HepG2 (cell line): ENCODE data around the gene COMMD8. TPM values are rescaled to one million over a fixed set of nuclear protein-coding genes. Genes with fewer than 3 reads are reported as not detected.

ENCODE experiments used
- CREB3 ChIP-seq: sonication (generic); formaldehyde crosslinking; IDR thresholded peaks from 2 replicates; pipeline ENCODE4 v1.5.0; 2020; ENCODE audit warnings: missing genetic modification reagents
- ELF1 ChIP-seq: sonication (generic); formaldehyde crosslinking; IDR thresholded peaks from 2 replicates; pipeline ENCODE4 v1.4.0; 2020; ENCODE audit warnings: missing genetic modification reagents
- FOSL2 ChIP-seq: sonication (generic); formaldehyde crosslinking; IDR thresholded peaks from 2 replicates; pipeline ENCODE4 v1.4.0; 2020; ENCODE audit warnings: missing genetic modification reagents
- GPN1 ChIP-seq: sonication (generic); formaldehyde crosslinking; IDR thresholded peaks from 2 replicates; pipeline ENCODE4 v1.5.1; 2020; ENCODE audit warnings: missing genetic modification reagents, borderline replicate concordance
- KLF12 ChIP-seq: sonication (generic); formaldehyde crosslinking; IDR thresholded peaks from 2 replicates; pipeline ENCODE4 v1.4.0; 2020; ENCODE audit warnings: missing genetic modification reagents, borderline replicate concordance
- MTF2 ChIP-seq: sonication (generic); formaldehyde crosslinking; IDR thresholded peaks from 2 replicates; pipeline ENCODE4 v1.5.0; 2020; ENCODE audit warnings: missing genetic modification reagents, borderline replicate concordance
- MXD1 ChIP-seq: sonication (generic); formaldehyde crosslinking; IDR thresholded peaks from 2 replicates; pipeline ENCODE4 v1.4.0; 2020; ENCODE audit warnings: mild to moderate bottlenecking, missing genetic modification reagents
- NCOA5 ChIP-seq: sonication (generic); formaldehyde crosslinking; IDR thresholded peaks from 2 replicates; pipeline ENCODE4 v1.4.0; 2020; ENCODE audit warnings: missing genetic modification reagents
- PAX8 ChIP-seq: sonication (generic); formaldehyde crosslinking; IDR thresholded peaks from 2 replicates; pipeline ENCODE4 v1.8.0; 2022; ENCODE audit warnings: mild to moderate bottlenecking, missing genetic modification reagents, borderline replicate concordance
- RBFOX2 ChIP-seq: fragments of 200-400 bp; formaldehyde crosslinking; IDR thresholded peaks from 2 replicates; pipeline ENCODE4 v1.6.1; 2017; ENCODE audit warnings: low read depth, mild to moderate bottlenecking, low read length
- SMAD1 ChIP-seq: sonication (generic); formaldehyde crosslinking; IDR thresholded peaks from 2 replicates; pipeline ENCODE4 v1.4.0; 2020; ENCODE audit warnings: missing genetic modification reagents, low read depth, mild to moderate bottlenecking, borderline replicate concordance
- SP5 ChIP-seq: IDR thresholded peaks from 2 replicates; pipeline ENCODE4 v1.6.1; 2016; ENCODE audit warnings: low read depth, borderline replicate concordance
- SSRP1 ChIP-seq: IDR thresholded peaks from 2 replicates; pipeline ENCODE4 v1.6.1; 2016; ENCODE audit warnings: control low read depth
- TEAD2 ChIP-seq: sonication (generic); formaldehyde crosslinking; IDR thresholded peaks from 2 replicates; pipeline ENCODE4 v1.9.0; 2021; ENCODE audit warnings: missing genetic modification reagents
- ZIK1 ChIP-seq: sonication (generic); formaldehyde crosslinking; IDR thresholded peaks from 2 replicates; pipeline ENCODE4 v1.5.0; 2020; ENCODE audit warnings: mild to moderate bottlenecking, low read depth, missing genetic modification reagents, borderline replicate concordance
- ZNF383 ChIP-seq: sonication (generic); formaldehyde crosslinking; IDR thresholded peaks from 2 replicates; pipeline ENCODE4 v1.4.0; 2020; ENCODE audit warnings: missing genetic modification reagents, mild to moderate bottlenecking, borderline replicate concordance
- ZNF451 ChIP-seq: sonication (generic); formaldehyde crosslinking; IDR thresholded peaks from 2 replicates; pipeline ENCODE4 v1.5.0; 2020; ENCODE audit warnings: mild to moderate bottlenecking, missing genetic modification reagents
- ZNF572 ChIP-seq: sonication (generic); formaldehyde crosslinking; IDR thresholded peaks from 2 replicates; pipeline ENCODE4 v1.5.1; 2020; ENCODE audit warnings: mild to moderate bottlenecking, missing genetic modification reagents
- ZNF883 ChIP-seq: sonication (generic); formaldehyde crosslinking; IDR thresholded peaks from 2 replicates; pipeline ENCODE4 v1.5.1; 2020; ENCODE audit warnings: mild to moderate bottlenecking, missing genetic modification reagents; ENCODE audit errors: not compliant biosample characterization
- ZSCAN12 ChIP-seq: sonication (generic); formaldehyde crosslinking; IDR thresholded peaks from 2 replicates; pipeline ENCODE4 v1.9.0; 2021; ENCODE audit warnings: mild to moderate bottlenecking, missing genetic modification reagents
- polyA plus RNA-seq, 8 experiments: library from polyadenylated mRNA; depleted of rRNA in 3 of 8; stranded (reverse) in 7 of 8; unstranded in 1 of 8; fragments of >200 nt; fragmentation: Illumina TruSeq in 4 of 8; extraction: Trizol in 4 of 8; gene quantifications; 2 replicates each; pipeline versions ENCODE4 v1.2.1 to v1.2.3, GENCODE V29; 2011 to 2016; ENCODE audit warnings: low read depth in 4 of 8, missing spikeins in 1 of 8, mixed read lengths in 1 of 8; ENCODE audit not compliant: insufficient read depth in 1 of 8
- total RNA-seq, 5 experiments: library from RNA; depleted of rRNA; stranded (reverse); fragments of >200 nt; fragmentation: Illumina TruSeq; extraction: Trizol; gene quantifications; 2 replicates each; pipeline ENCODE4 v1.2.3, GENCODE V29; 2016; ENCODE audit warnings: low read depth in 1 of 5
- TF ChIP-seq, protein P1 (sequence below): sonication (generic); formaldehyde crosslinking; IDR thresholded peaks from 2 replicates; pipeline ENCODE4 v1.5.0; 2020; ENCODE audit warnings: missing genetic modification reagents
- TF ChIP-seq, protein P2 (sequence below): sonication (generic); formaldehyde crosslinking; IDR thresholded peaks from 2 replicates; pipeline ENCODE4 v1.4.0; 2020; ENCODE audit warnings: mild to moderate bottlenecking, low read depth, missing genetic modification reagents

COMMD8 gene
- total and polyA plus RNA-seq, 2 of the 13 experiments (the other 11 are each of a cell fraction or from before 2014, with no cell fraction given): 7.1 to 20.3 TPM

- TF ChIP-seq, protein P1, sequence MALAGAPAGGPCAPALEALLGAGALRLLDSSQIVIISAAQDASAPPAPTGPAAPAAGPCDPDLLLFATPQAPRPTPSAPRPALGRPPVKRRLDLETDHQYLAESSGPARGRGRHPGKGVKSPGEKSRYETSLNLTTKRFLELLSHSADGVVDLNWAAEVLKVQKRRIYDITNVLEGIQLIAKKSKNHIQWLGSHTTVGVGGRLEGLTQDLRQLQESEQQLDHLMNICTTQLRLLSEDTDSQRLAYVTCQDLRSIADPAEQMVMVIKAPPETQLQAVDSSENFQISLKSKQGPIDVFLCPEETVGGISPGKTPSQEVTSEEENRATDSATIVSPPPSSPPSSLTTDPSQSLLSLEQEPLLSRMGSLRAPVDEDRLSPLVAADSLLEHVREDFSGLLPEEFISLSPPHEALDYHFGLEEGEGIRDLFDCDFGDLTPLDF (CRISPR knock-in tag): no peak
- TF ChIP-seq FOSL2 (CRISPR knock-in tag) (0 out of 2 replicates have a peak, but pooled peaks have one; percentile 19), NCOA5 (CRISPR knock-in tag) (no peak), MTF2 (CRISPR knock-in tag) (no peak), GPN1 (CRISPR knock-in tag) (no peak), CREB3 (CRISPR knock-in tag) (no peak), ELF1 (CRISPR knock-in tag) (peak; percentile 23; the same call in 1 of the 2 replicates), SSRP1 (CRISPR knock-in tag) (no peak), ZNF451 (CRISPR knock-in tag) (no peak), ZSCAN12 (CRISPR knock-in tag) (no peak), SMAD1 (no peak), MXD1 (CRISPR knock-in tag) (no peak), ZNF572 (CRISPR knock-in tag) (no peak), ZIK1 (CRISPR knock-in tag) (no peak), KLF12 (0 out of 2 replicates have a peak, but pooled peaks have one; percentile 52), SP5 (CRISPR knock-in tag) (peak; percentile 76), ZNF383 (CRISPR knock-in tag) (no peak), PAX8 (CRISPR knock-in tag) (no peak), TEAD2 (no peak), RBFOX2 (peak; percentile 62), ZNF883 (CRISPR knock-in tag) (no peak)
- TF ChIP-seq, protein P2, sequence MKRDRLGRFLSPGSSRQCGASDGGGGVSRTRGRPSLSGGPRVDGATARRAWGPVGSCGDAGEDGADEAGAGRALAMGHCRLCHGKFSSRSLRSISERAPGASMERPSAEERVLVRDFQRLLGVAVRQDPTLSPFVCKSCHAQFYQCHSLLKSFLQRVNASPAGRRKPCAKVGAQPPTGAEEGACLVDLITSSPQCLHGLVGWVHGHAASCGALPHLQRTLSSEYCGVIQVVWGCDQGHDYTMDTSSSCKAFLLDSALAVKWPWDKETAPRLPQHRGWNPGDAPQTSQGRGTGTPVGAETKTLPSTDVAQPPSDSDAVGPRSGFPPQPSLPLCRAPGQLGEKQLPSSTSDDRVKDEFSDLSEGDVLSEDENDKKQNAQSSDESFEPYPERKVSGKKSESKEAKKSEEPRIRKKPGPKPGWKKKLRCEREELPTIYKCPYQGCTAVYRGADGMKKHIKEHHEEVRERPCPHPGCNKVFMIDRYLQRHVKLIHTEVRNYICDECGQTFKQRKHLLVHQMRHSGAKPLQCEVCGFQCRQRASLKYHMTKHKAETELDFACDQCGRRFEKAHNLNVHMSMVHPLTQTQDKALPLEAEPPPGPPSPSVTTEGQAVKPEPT: no peak
These were observed 21.7 kb upstream of the COMMD8 start, which contains the start of gene ATP10D (continued) for GRCh38 chr4:47485047-47485692.
